ENCODE results near the gene TSPAN15.

Gene TSPAN15

DNA sequence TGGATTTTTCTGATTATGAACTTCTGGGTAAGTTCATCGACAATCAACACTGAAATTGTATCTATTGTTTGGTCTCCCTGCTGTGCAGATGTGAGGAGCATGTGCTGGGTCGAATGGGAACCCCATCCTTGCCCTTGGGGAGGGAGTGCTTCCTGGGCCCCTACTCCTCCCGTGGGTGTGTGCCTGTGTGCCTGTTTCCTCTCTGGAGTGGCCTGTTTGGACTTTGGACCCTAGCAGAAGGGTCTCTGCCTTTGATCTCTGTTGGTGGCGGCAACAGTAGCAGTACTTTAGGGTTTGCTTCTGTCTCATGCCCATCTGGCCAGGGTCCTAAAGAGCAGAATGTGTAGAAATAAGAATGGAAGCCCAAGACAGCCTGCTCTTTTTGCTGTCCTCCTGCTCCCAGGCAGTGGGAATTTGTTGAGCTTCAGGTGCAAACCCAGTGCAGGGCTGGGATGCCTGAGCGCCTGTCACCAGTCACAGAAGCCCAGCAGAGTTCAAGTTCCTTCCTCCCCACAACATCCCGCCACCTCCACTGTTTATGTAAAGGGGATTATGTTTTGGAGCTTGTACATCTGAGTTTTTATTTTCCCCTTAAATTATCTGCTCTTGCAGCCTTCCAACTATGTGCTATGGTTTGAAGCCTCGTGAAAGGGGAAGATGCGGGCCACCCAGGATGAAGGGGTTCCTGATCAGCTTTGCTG lies 33.1 kb upstream of the TSPAN15 start:
- no peak for DNase-seq

DNA sequence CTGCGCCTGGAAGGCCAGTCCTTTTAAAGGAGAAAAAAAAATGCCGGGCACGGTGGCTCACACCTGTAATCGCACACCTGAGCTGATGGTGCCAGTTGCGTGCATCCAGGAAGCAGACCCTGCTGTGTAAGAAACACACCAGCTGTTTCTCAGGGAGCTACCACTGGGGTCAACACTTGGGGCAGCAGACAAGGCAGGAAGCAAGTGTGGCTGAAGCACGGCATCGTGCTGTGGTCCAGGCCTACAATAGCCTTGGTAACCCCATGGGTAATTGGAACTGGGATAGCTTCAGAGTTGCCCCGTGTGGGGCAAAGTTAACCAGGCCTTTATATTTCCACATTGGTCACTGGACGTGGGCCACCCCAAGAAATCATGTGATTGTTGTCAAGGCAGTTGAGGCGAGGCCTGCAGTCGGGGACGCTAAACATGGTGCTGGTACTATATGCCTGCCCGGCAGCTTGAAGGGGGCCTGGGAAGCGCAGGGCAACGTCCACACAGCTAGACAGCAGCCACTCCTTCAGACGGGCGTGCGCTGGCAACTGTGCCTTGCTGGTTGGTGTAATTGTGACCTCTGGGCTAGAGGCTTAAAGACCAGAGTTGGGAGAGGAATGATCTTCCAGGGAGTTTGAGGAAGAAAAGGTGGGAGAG lies 32.0 kb upstream of the TSPAN15 start:
- no peak for DNase-seq

DNA sequence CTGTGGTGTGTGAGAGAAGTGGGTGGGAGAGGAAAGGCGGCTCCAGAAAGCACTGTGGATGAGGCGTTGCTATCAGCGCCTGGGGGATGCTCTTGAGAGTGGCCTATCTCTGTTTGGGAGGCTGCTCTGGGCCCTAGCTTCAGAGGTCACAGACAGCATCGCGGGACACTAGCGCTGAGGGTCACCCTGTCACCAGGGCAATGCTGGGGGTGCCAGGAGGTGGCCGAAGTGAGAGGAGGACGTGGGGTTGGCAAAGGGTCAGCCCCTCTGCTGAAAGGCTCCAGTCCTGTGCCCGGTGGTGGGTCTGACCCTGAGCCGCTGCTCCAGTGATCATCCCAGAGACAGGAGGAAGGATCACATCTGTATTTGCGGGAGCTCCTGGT lies 31.5 kb upstream of the TSPAN15 start:
- no peak for DNase-seq

DNA sequence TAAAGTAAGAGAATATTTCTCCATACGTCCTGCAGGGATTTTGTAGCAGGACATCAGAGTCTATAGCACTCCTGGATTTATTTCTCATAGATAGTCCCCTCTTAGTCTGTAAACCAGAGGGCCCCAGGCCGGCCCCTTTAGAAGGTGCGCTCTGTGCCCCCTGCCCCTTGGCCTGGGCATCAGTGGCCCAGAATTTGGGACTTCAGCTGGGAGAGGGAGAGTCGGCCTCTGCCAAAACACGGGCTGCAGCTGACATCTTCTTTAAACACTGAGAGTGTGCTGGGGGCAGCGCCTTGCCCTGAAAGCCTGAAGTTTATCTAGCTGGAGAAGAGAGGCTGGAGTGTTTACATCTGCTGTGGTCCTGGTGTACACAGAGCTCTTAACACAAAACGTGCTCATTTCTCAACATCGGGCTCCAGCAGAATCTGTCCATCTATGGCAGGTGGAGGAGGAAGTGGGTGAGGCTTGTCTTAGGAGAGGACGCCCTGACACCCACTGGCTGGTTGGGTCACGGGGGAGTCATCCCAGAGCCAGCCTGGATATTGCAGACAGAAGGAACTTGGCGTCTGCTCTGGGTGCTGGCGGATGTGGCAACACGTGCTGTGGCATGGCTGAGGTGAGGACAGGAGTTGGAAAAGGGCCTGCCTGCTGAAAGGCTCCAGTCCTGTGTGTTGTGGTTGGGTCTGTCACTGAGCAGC lies 29.5 kb upstream of the TSPAN15 start:
- no peak for DNase-seq

DNA sequence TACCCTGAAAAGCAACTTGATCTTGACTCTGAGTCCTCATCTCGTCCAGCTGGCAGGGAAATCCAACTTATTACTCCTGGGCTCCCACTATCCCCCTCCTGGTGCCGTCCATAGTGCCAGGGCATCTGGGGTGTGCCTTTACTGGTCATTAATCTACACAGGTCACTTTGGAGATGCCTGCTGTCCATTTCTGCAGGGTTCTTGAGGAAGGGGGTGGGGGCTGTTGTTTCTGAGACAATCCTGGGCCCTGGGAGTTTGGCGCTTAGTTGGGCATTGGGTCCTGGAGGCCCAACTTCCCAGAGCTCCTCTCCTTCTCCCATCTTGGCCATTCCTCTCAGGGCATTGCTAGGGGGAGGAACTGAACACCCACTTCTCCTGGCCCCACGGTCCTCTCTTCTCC lies 28.6 kb upstream of the TSPAN15 start:
- no peak for DNase-seq

GRCh38 chr10:69425041-69425440 lies 26.2 kb upstream of the TSPAN15 start:
- DNase-seq = no peak

GRCh38 chr10:69425511-69426298 lies 25.6 kb upstream of the TSPAN15 start:
- DNase-seq = no peak

- no peak for DNase-seq
Observed at GRCh38 chr10:69426376-69426727, 24.9 kb upstream of the TSPAN15 start.

DNA sequence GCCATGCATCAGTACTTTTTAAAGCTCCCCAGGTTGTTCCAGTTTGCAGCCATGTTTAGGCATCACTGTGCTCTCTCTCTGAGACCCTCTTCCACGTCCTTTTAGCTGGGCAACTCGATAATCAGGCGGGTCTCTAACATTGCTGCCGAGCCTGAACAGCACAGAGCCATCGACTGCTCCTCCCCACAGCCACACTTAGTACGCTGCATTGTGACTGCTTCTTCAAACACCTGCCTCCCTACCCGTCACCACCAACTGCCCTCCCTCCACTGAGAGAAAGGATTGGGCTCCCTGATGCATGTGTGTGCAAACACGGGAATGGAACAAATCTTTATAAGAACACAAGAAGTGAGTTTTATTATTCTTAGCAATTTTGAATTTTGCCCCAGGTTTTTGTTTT lies 23.1 kb upstream of the TSPAN15 start:
- DNase-seq = no peak

DNA sequence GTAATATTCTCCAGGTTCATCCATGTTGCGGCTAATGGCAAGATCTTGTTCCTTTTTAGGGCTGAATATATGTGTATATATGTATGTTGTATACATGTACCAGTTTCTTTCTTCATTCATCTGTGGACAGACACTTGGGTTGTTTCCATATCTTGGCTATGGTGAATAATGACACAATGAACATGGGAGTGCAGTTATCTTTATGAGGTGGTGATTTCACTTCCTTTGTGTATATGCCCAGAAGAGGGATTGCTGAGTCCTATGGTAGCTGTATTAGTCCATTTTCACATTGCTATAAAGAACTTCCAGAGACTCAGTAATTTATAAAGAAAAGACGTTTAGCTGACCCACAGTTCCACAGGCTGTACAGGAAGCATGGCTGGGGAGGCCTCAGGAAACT lies 17.1 kb upstream of the TSPAN15 start:
- DNase-seq = no peak

DNA sequence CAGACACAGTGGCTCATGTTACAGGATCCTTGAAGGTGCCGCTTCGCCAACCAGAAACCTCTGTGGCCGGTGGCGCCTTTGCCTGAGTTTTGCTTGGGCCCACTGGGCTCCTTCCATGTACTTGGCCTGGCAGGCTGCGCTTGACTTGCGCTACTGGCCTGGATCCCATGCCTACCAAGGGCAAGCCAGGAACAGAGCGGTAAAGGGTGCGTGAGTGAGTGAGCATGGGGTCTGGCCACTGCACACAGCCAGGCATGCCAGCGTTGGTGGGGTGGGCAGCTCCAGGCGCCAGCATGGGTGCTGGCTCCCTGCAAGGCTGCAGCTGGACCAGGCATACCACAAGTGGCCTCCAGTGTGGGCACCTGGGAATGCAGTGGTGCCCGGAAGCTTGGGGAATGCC lies 16.3 kb upstream of the TSPAN15 start:
- DNase-seq = no peak

GRCh38 chr10:69435966-69436520 lies 15.2 kb upstream of the TSPAN15 start:
- DNase-seq = no peak

DNA sequence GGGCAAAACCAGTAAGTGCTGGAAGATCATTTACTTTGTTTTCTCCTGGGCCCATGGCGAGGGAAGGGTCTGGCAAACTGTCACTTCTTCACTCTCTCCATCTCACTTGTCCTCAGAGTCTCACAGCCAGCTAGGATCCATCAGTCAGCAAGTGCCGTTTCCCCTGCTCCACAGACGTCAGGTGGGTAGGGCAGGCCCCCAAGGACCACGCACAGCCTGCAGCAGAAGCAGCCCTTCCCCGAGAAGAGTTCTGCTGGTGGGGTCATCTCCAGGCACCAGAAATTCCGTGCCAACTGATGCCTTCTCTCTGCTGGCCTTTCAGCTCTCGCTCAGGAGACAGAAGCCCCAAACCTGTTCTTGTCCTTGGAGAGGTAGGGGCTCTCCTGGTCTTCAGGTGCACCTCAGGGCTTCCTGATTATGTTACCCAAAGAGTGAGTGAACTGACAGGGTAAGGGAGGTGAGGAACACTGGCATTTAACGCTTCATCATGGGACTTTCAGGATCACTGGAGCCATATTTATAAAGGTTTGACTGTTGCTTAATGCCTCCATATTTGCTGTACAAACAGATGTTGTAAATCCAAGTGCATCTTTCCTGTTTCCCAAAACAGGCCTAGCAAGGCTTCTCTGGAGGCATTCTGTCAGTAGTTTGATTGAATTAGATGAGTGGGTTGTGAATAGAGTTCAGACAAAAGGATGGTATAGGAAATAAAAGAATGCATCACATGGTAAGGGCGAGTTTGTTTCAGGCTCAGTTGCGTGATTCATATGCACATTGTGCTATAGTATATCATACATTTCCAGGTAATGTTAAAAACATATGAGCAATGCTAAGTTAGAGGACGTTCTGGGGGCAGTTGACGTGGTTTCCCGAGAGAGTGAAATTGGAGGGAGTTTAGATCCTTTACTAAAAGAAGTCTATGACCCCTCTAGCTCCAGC lies 13.7 kb upstream of the TSPAN15 start:
- DNase-seq = no peak

DNA sequence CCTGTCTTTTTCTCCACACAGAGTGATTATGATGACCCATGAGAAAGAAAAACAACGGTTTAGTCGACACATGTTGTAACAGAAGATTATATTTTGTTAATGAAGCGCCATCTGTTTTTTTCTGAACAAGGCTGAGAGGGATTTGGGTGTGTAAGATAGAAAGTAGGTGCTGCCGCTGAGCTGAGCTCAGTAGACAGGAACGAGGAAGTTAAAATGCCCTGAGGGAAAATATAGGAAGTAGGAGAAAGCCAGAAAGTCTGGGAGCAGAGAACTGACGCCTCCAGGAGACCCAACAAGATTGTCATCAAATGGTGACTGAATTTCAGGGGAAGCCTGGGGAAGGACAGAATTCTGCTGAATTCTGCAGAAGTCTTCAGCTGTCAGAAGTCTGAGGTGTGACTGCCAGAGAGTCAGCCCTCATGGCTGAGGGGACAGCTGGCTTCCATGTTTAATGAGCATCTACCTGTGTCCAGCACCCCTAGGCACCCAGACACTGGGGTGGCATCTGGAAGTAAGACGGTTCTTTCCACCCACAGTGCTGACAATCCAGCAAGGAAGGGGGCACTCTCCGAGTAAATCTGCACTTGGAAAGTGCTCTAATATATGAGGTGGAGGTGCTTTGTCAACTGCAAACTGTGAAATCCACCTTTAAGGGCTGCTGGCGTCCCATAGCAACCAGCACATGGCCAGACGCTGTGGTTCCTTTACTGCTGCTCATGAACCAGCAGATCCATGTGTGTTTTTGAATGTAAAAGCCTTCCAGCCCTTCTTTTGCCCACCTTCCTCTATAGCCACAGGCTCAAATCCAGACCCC lies 12.5 kb upstream of the TSPAN15 start:
- no peak for DNase-seq

DNA sequence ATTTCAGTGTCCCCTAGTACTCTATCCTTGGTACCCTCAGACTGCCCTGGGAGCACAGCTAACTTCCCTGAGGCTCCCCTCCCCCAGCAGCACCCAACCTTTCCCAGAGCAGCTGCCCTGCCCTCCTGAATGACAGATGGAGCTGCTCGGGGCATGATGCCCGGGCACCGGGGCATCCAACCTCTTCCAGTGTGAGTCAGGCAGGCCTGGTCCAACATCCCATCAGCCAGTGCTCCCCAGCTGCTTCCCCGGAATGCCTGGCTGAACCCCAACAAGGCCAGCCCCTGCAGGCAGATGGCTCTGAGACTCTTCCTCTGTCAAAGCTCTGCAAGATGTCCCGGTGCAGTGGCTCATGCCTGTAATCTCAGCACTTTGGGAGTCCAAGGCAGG lies 11.9 kb upstream of the TSPAN15 start:
- DNase-seq = no peak

GRCh38 chr10:69439813-69440506 lies 11.3 kb upstream of the TSPAN15 start:
- DNase-seq = peak; percentile 28

GRCh38 chr10:69443354-69443753 lies 7.9 kb upstream of the TSPAN15 start:
- DNase-seq = no peak

DNA sequence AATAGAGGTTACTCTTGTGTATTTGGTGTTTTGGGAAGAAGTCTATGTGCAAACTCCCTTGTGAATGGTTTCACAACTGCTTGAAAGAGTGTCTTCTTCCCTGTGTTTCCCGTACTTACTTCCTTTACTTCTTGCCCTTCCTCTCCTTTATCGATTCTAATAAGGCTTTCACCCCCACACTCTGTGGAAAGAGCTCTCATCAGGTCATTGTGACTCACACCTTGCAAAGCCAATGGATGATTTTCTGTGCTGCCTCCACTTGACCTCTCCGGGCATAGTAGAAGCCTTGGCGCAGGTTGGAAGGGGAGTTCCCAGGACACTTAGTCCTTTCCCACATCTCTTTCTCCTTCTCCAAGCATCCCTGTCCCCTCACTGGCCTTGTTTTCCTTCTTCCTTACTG lies 6.2 kb upstream of the TSPAN15 start:
- no peak for DNase-seq

DNA sequence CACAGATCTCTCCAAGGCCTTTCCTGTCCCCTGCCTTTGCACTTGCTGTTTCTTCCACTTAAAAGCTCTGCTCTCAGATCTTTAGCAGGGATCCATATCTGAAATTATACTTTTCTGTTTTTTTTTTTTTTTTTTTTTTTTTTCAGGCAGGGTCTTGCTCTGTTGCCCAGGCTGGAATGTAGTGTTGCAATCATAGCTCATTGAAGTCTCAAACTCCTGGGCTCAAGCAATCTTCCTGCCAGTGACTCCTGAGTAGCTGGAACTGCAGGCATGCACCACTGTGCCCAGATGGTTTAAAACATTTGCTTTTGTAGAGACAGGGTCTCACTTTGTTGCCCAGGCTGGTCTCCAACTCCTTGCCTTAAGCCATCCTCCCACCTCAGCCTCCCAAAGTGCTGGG lies 5.0 kb upstream of the TSPAN15 start:
- no peak for DNase-seq

GRCh38 chr10:69446650-69447151 lies 4.6 kb upstream of the TSPAN15 start:
- no peak for DNase-seq

Measured in DMS79 (cell line).